Activated T-cell treated with anti-CD3 and anti-CD28 coated beads for 1 hour (primary cell): ENCODE results near the gene ZNF282.
"Not testable (repeated sequence)": the region's sequence is repeated elsewhere in the genome, so short reads cannot be mapped to it uniquely, and the experiment has no call there.

Experiments
- DNase-seq: peaks from one replicate; pipeline ENCODE4 v3.0.0-alpha.2; 2020; ENCODE audit warnings: low read depth

Gene ZNF282

GRCh38 chr7:149225106-149225505 is 29.8 kb downstream of the ZNF282 start:
- no peak for DNase-seq

- no peak for DNase-seq
Measured at GRCh38 chr7:149225656-149226055, 30.3 kb downstream of the ZNF282 start.

GRCh38 chr7:149226366-149226765 is 31.0 kb downstream of the ZNF282 start:
- DNase-seq, result not testable (repeated sequence)

GRCh38 chr7:149226840-149227494 is 31.6 kb downstream of the ZNF282 start:
- DNase-seq, result no peak

GRCh38 chr7:149228831-149229471 is 33.6 kb downstream of the ZNF282 start:
- no peak for DNase-seq

- no peak for DNase-seq
Measured at GRCh38 chr7:149229526-149229925, 34.2 kb downstream of the ZNF282 start.

GRCh38 chr7:149232362-149232761 is 37.0 kb downstream of the ZNF282 start:
- DNase-seq, result no peak

- not testable (repeated sequence) for DNase-seq
Measured at GRCh38 chr7:149233655-149234204, 38.4 kb downstream of the ZNF282 start.

GRCh38 chr7:149237502-149237901 is 42.2 kb downstream of the ZNF282 start:
- no peak for DNase-seq

- DNase-seq, result no peak
Measured at GRCh38 chr7:149238051-149238450, 42.7 kb downstream of the ZNF282 start.

GRCh38 chr7:149239345-149240143 is 44.2 kb downstream of the ZNF282 start, which contains the start of gene ZNF212:
Gene ZNF212, plus strand, starts transcription at chr7:149239651. Its CDS starts 128 bp downstream, at chr7:149239779.
- DNase-seq, result peak; percentile 84

- DNase-seq, result no peak
Measured at GRCh38 chr7:149240637-149241036, 45.3 kb downstream of the ZNF282 start.

GRCh38 chr7:149241696-149242095 is 46.4 kb downstream of the ZNF282 start:
- no peak for DNase-seq

GRCh38 chr7:149245244-149245643 is 49.9 kb downstream of the ZNF282 start:
- no peak for DNase-seq

GRCh38 chr7:149245744-149246143 is 50.4 kb downstream of the ZNF282 start:
- no peak for DNase-seq

- DNase-seq, result no peak
Measured at GRCh38 chr7:149248777-149249176, 53.4 kb downstream of the ZNF282 start.

- not testable (repeated sequence) for DNase-seq
Measured at GRCh38 chr7:149250151-149250550, 54.8 kb downstream of the ZNF282 start.

- not testable (repeated sequence) for DNase-seq
Measured at GRCh38 chr7:149251518-149251917, 56.2 kb downstream of the ZNF282 start.

- DNase-seq, result no peak
Measured at GRCh38 chr7:149252378-149252777, 57.0 kb downstream of the ZNF282 start.

- no peak for DNase-seq
Measured at GRCh38 chr7:149253665-149254064, 58.3 kb downstream of the ZNF282 start.

GRCh38 chr7:149254181-149254858 is 59.0 kb downstream of the ZNF282 start:
- no peak for DNase-seq

- DNase-seq, result no peak
Measured at GRCh38 chr7:149255174-149255573, 59.8 kb downstream of the ZNF282 start.
